WTC11 (cell line): ENCODE measurements around the gene NFATC2. TPM values are rescaled to one million over a fixed set of nuclear protein-coding genes. Genes with fewer than 3 reads are reported as not detected.

Experiments used
- ATAC-seq: fragments of 200-7000 bp; cut with Tn5 transposase; 2 replicates; pipeline ENCODE4 v1.10.0; 2021; ENCODE audit warnings: mild to moderate bottlenecking, moderate library complexity
- CTCF ChIA-PET: fragments of 300-600 bp; sonication (Branson Sonifier 250); formaldehyde crosslinking; loops from one replicate; lab custom pipeline; 2021; ENCODE audit warnings: antibody characterized with exemption; lab: Charles Lee
- POLR2A ChIA-PET: fragments of 350-600 bp; sonication (Branson Sonifier 250); formaldehyde crosslinking; loops from one replicate; lab custom pipeline; 2021; ENCODE audit warnings: antibody characterized with exemption; lab: Charles Lee
- DNase-seq: peaks from one replicate; pipeline ENCODE4 v3.0.0; 2021; ENCODE audit warnings: low spot score
- H3K27ac Mint-ChIP-seq: 2 replicates; pipeline ENCODE4 v1.8.0; 2021; ENCODE audit warnings: mixed read lengths
- H3K27me3 Mint-ChIP-seq: 2 replicates; pipeline ENCODE4 v1.8.0; 2021; ENCODE audit warnings: low read depth, mild to moderate bottlenecking, moderate library complexity, mixed read lengths
- H3K36me3 Mint-ChIP-seq: 2 replicates; pipeline ENCODE4 v1.8.0; 2021; ENCODE audit warnings: mixed read lengths
- H3K4me1 Mint-ChIP-seq: 2 replicates; pipeline ENCODE4 v1.8.0; 2022; ENCODE audit warnings: mixed read lengths
- H3K4me3 Mint-ChIP-seq: 2 replicates; pipeline ENCODE4 v1.8.0; 2021; ENCODE audit warnings: mild to moderate bottlenecking, moderate library complexity, mixed read lengths
- H3K9me3 Mint-ChIP-seq: 2 replicates; pipeline ENCODE4 v1.8.0; 2021; ENCODE audit warnings: mixed read lengths
- ATF2 ChIP-seq: sonication (generic); formaldehyde crosslinking; IDR thresholded peaks from 2 replicates; pipeline ENCODE4 v1.8.1; 2022; ENCODE audit warnings: low read depth, missing genetic modification reagents, borderline replicate concordance
- ATF3 ChIP-seq: sonication (generic); formaldehyde crosslinking; conservative IDR thresholded peaks from 2 replicates; pipeline ENCODE4 v1.8.1; 2022; ENCODE audit warnings: mild to moderate bottlenecking, missing genetic modification reagents
- ELF4 ChIP-seq: sonication (generic); formaldehyde crosslinking; IDR thresholded peaks from 2 replicates; pipeline ENCODE4 v1.8.1; 2022; ENCODE audit warnings: low read depth, mild to moderate bottlenecking, moderate library complexity, missing genetic modification reagents
- ESRRA ChIP-seq: sonication (generic); formaldehyde crosslinking; IDR thresholded peaks from 2 replicates; pipeline ENCODE4 v1.8.1; 2022; ENCODE audit warnings: mild to moderate bottlenecking, missing genetic modification reagents, borderline replicate concordance
- FOXJ3 ChIP-seq: sonication (generic); formaldehyde crosslinking; IDR thresholded peaks from 2 replicates; pipeline ENCODE4 v1.9.0; 2021; ENCODE audit warnings: missing genetic modification reagents, mild to moderate bottlenecking, borderline replicate concordance
- FOXP1 ChIP-seq: sonication (generic); formaldehyde crosslinking; IDR thresholded peaks from 2 replicates; pipeline ENCODE4 v1.8.0; 2022; ENCODE audit warnings: missing genetic modification reagents, mild to moderate bottlenecking, moderate library complexity, borderline replicate concordance
- HMGXB4 ChIP-seq: sonication (generic); formaldehyde crosslinking; IDR thresholded peaks from 2 replicates; pipeline ENCODE4 v1.8.1; 2023; ENCODE audit warnings: mild to moderate bottlenecking, moderate library complexity, missing genetic modification reagents
- IRF1 ChIP-seq: sonication (generic); formaldehyde crosslinking; IDR thresholded peaks from 2 replicates; pipeline ENCODE4 v1.8.0; 2023; ENCODE audit warnings: missing genetic modification reagents
- MLX ChIP-seq: sonication (generic); formaldehyde crosslinking; IDR thresholded peaks from 2 replicates; pipeline ENCODE4 v1.8.1; 2023; ENCODE audit warnings: mild to moderate bottlenecking, missing genetic modification reagents, moderate library complexity
- NR1H2 ChIP-seq: sonication (generic); formaldehyde crosslinking; IDR thresholded peaks from 2 replicates; pipeline ENCODE4 v1.9.0; 2021; ENCODE audit warnings: mild to moderate bottlenecking, moderate library complexity, missing genetic modification reagents
- NR3C1 ChIP-seq: sonication (generic); formaldehyde crosslinking; conservative IDR thresholded peaks from 2 replicates; pipeline ENCODE4 v1.8.1; 2023; ENCODE audit warnings: low read depth, mild to moderate bottlenecking, missing genetic modification reagents
- TEAD1 ChIP-seq: sonication (generic); formaldehyde crosslinking; IDR thresholded peaks from 2 replicates; pipeline ENCODE4 v1.8.0; 2022; ENCODE audit warnings: mild to moderate bottlenecking, missing genetic modification reagents
- ZBTB21 ChIP-seq: sonication (generic); formaldehyde crosslinking; IDR thresholded peaks from 2 replicates; pipeline ENCODE4 v1.8.1; 2023; ENCODE audit warnings: mild to moderate bottlenecking, missing genetic modification reagents, borderline replicate concordance
- ZNF232 ChIP-seq: sonication (generic); formaldehyde crosslinking; IDR thresholded peaks from 2 replicates; pipeline ENCODE4 v1.8.0; 2022; ENCODE audit warnings: mild to moderate bottlenecking, missing genetic modification reagents
- ZNF671 ChIP-seq: fragments of 250-450 bp; sonication (Bioruptor Pico); IDR thresholded peaks from 2 replicates; pipeline ENCODE4 v1.8.0; 2021; ENCODE audit warnings: mild to moderate bottlenecking
- total RNA-seq: library from RNA; stranded (reverse); gene quantifications from 3 replicates; pipeline ENCODE4 v1.2.3, GENCODE V29; 2021

NFATC2 gene
- total RNA-seq, 1 experiment from 2014 or later = 1.7 TPM

- no peak for ATAC-seq
- ChIA-PET POLR2A (no interaction called here), CTCF (interaction anchor here (1.3 to 2.3 kb wide), 2 partner anchors 213 to 394 kb away, joined by 5 to 9 read pairs; no protein-coding TSS in a partner anchor)
- H3K27me3 Mint-ChIP-seq = no peaks in the 10 kb centered on the region
- no peak for DNase-seq
- no peak overlapping the region for H3K27ac Mint-ChIP-seq
- no peaks in the 10 kb centered on the region for H3K9me3 Mint-ChIP-seq
- H3K4me1 Mint-ChIP-seq = peaks cover 26% of the 10 kb centered on the region
- no peak for TF ChIP-seq NR3C1
- TF ChIP-seq ZNF232 (CRISPR knock-in tag) = no peak
- no peak for TF ChIP-seq ATF2 (CRISPR knock-in tag)
- no peak for TF ChIP-seq IRF1
- no peak for TF ChIP-seq FOXP1 (CRISPR knock-in tag)
- H3K36me3 Mint-ChIP-seq = no peaks in the 10 kb centered on the region
- no peak overlapping the region for H3K4me3 Mint-ChIP-seq
These were observed 160.2 kb downstream of the NFATC2 start for GRCh38 chr20:51382111-51382985.

GRCh38 chr20:51381557-51381956 is 161.0 kb downstream of the NFATC2 start:
- ChIA-PET CTCF (interaction anchor here (2.3 to 3.2 kb wide), 2 partner anchors 214 to 394 kb away, joined by 9 to 24 read pairs; no protein-coding TSS in a partner anchor), POLR2A (no interaction called here)
- DNase-seq = no peak
- no peak overlapping the region for H3K27ac Mint-ChIP-seq
- H3K27me3 Mint-ChIP-seq = no peaks in the 10 kb centered on the region
- ATAC-seq = peak; percentile 35; the same call in 1 of the 2 replicates
- H3K4me3 Mint-ChIP-seq = no peak overlapping the region
- TF ChIP-seq ATF2 (CRISPR knock-in tag) = no peak
- no peak for TF ChIP-seq MLX (CRISPR knock-in tag)
- TF ChIP-seq HMGXB4 (CRISPR knock-in tag) = no peak
- TF ChIP-seq ZBTB21 (CRISPR knock-in tag) = no peak
- no peak for TF ChIP-seq ESRRA (CRISPR knock-in tag)
- TF ChIP-seq ATF3 = no peak
- no peak for TF ChIP-seq TEAD1
- TF ChIP-seq NR1H2 (CRISPR knock-in tag) = no peak
- TF ChIP-seq FOXJ3 = no peak
- TF ChIP-seq ZNF671 (CRISPR knock-in tag) = no peak
- no peak for TF ChIP-seq ELF4 (CRISPR knock-in tag)
- no peaks in the 10 kb centered on the region for H3K36me3 Mint-ChIP-seq
- peaks cover 18% of the 10 kb centered on the region for H3K4me1 Mint-ChIP-seq
- no peaks in the 10 kb centered on the region for H3K9me3 Mint-ChIP-seq
